Esophagus muscularis mucosa (tissue), 3 donors: ENCODE data around the gene FOLR3.

Experiments used
- CTCF ChIP-seq, 3 experiments: fragments of 200-600 bp in 2 of 3; fragments of 450-650 bp in 1 of 3; sonication (generic) in 2 of 3; IDR thresholded peaks; one replicate each; pipeline ENCODE4 v1.5.1; 2017 to 2019; ENCODE audit warnings: antibody characterized with exemption in 3 of 3, mild to moderate bottlenecking in 2 of 3, moderate library complexity in 1 of 3
- POLR2A ChIP-seq: fragments of 450-650 bp; IDR thresholded peaks from one replicate; pipeline ENCODE4 v1.6.1; 2017; ENCODE audit warnings: antibody characterized with exemption, moderate library complexity, mild to moderate bottlenecking, low read depth
- POLR2AphosphoS5 ChIP-seq, 2 donors: sonication (generic); formaldehyde crosslinking; IDR thresholded peaks; one replicate each; pipeline ENCODE4 v1.6.1; 2017; ENCODE audit warnings: antibody characterized with exemption in 2 of 2

- no peak for TF ChIP-seq CTCF (IDR thresholded peaks at IDR 0.05)
- TF ChIP-seq POLR2AphosphoS5 (IDR thresholded peaks at IDR 0.05): no peak
- TF ChIP-seq POLR2A: no peak
These were observed 5.5 kb downstream of the FOLR3 start for GRCh38 chr11:72141066-72141465.
